HCT116 (cell line): Measurements from ENCODE around the gene FGF22. TPM values are rescaled to one million over a fixed set of nuclear protein-coding genes. Genes with fewer than 3 reads are reported as not detected.

Experiments used
- ATAC-seq: fragments of 200-7000 bp; cut with Tn5 transposase; 2 replicates; pipeline ENCODE4 v1.9.1; 2020; ENCODE audit warnings: mild to moderate bottlenecking, moderate library complexity
- BruUV-seq: library from RNA; stranded (reverse); fragments of 400-500 nt; replicated peaks from 2 replicates; lab custom pipeline; 2021; lab: Mats Ljungman, UMichigan
- CTCF ChIA-PET: fragments of 300-600 bp; sonication (Branson Sonifier 250); formaldehyde crosslinking; loops from one replicate; lab custom pipeline; 2021; ENCODE audit warnings: antibody characterized with exemption; lab: Charles Lee
- POLR2A ChIA-PET: fragments of 300-600, 350-600 bp; sonication (Branson Sonifier 250); formaldehyde crosslinking; loops from one replicate; lab custom pipeline; 2021; ENCODE audit warnings: antibody characterized with exemption; lab: Charles Lee
- RAD21 ChIA-PET, 2 experiments: fragments of 300-600 bp; sonication (Branson Sonifier 250); formaldehyde crosslinking; loops; one replicate each; lab custom pipeline; 2023; ENCODE audit warnings: low total read pairs in 2 of 2; ENCODE audit not compliant: uncharacterized antibody in 2 of 2, unreplicated experiment in 2 of 2, low non-redundant PET in 1 of 2; lab: Charles Lee
- DNase-seq: peaks from one replicate; pipeline ENCODE4 v3.0.0-alpha.2; 2010; ENCODE audit warnings: low read depth, low spot score
- H2AFZ ChIP-seq: fragments of 200-600 bp; shearing (Covaris generic), sonication (generic); 2 replicates; pipeline ENCODE4 v1.6.1; 2017; ENCODE audit warnings: low read depth, mixed run types, mixed read lengths, antibody characterized with exemption, low read length; ENCODE audit not compliant: poor library complexity, severe bottlenecking
- H3K27ac ChIP-seq: 2 replicates; pipeline ENCODE4 v1.5.1; 2012; ENCODE audit warnings: low read depth, low read length
- H3K27me3 ChIP-seq: fragments of 200-600 bp; sonication (generic); 2 replicates; pipeline ENCODE4 v1.6.1; 2016; ENCODE audit warnings: mixed run types, low read length, mixed read lengths; ENCODE audit not compliant: insufficient read depth
- H3K36me3 ChIP-seq, 2 experiments: fragments of 200-500 bp in 1 of 2; fragments of 200-600 bp in 1 of 2; sonication (Bioruptor generic) in 1 of 2; sonication (generic) in 1 of 2; 2 replicates each; pipeline versions ENCODE4 v1.5.1 to v1.6.1; 2014 to 2016; ENCODE audit warnings: low read length in 2 of 2, inconsistent platforms in 1 of 2, mixed read lengths in 1 of 2, mixed run types in 1 of 2; ENCODE audit not compliant: insufficient read depth in 2 of 2, control insufficient read depth in 1 of 2
- H3K4me1 ChIP-seq, 2 experiments: fragments of 200-600 bp in 1 of 2; sonication (generic) in 1 of 2; 2 replicates each; pipeline versions ENCODE4 v1.5.1 to v1.6.1; 2012 to 2017; ENCODE audit warnings: low read length in 2 of 2, inconsistent platforms in 1 of 2, mild to moderate bottlenecking in 1 of 2, mixed read lengths in 1 of 2, mixed run types in 1 of 2, moderate library complexity in 1 of 2; ENCODE audit not compliant: insufficient read depth in 2 of 2, control insufficient read depth in 1 of 2
- H3K4me2 ChIP-seq: fragments of 200-600 bp; sonication (generic); 2 replicates; pipeline ENCODE4 v1.6.1; 2017; ENCODE audit warnings: mixed run types, low read length, mixed read lengths
- H3K4me3 ChIP-seq, 2 experiments: fragments of 200-600 bp in 1 of 2; sonication (generic) in 1 of 2; replicated peaks in 1 of 2; 2 replicates each; pipeline ENCODE4 v1.5.1; 2011 to 2016; ENCODE audit warnings: low read length in 2 of 2, control low read depth in 1 of 2, low read depth in 1 of 2, mild to moderate bottlenecking in 1 of 2, mixed read lengths in 1 of 2, mixed run types in 1 of 2
- H3K79me2 ChIP-seq: fragments of 200-600 bp; sonication (generic); 2 replicates; pipeline ENCODE4 v1.6.1; 2017; ENCODE audit warnings: mild to moderate bottlenecking, mixed run types, low read length, moderate library complexity, mixed read lengths; ENCODE audit not compliant: insufficient read depth
- H3K9ac ChIP-seq: fragments of 200-600 bp; sonication (generic); 2 replicates; pipeline ENCODE4 v1.6.1; 2016; ENCODE audit warnings: low read length, mixed read lengths
- H3K9me2 ChIP-seq: fragments of 200-600 bp; sonication (generic), shearing (Covaris generic); 2 replicates; pipeline ENCODE4 v1.6.1; 2017; ENCODE audit warnings: mixed run types, mild to moderate bottlenecking, moderate library complexity; ENCODE audit not compliant: insufficient read depth
- H3K9me3 ChIP-seq, 2 experiments: fragments of 200-500 bp in 1 of 2; fragments of 200-600 bp in 1 of 2; sonication (Bioruptor generic) in 1 of 2; sonication (generic) in 1 of 2; 2 replicates each; pipeline ENCODE4 v1.6.1; 2014 to 2017; ENCODE audit warnings: low read length in 2 of 2, mixed read lengths in 2 of 2, inconsistent platforms in 1 of 2, low read depth in 1 of 2, mild to moderate bottlenecking in 1 of 2, mixed run types in 1 of 2, moderate library complexity in 1 of 2; ENCODE audit not compliant: control insufficient read depth in 1 of 2, insufficient read depth in 1 of 2
- H4K20me1 ChIP-seq: fragments of 200-600 bp; sonication (generic), shearing (Covaris generic); 2 replicates; pipeline ENCODE4 v1.6.1; 2017; ENCODE audit warnings: mixed run types, mild to moderate bottlenecking, moderate library complexity; ENCODE audit not compliant: insufficient read depth
- ATF3 ChIP-seq: IDR thresholded peaks from 2 replicates; pipeline ENCODE4 v1.6.1; 2012
- CBX3 ChIP-seq: IDR thresholded peaks from 2 replicates; pipeline ENCODE4 v1.6.1; 2012; ENCODE audit warnings: low read depth
- CEBPB ChIP-seq: IDR thresholded peaks from 2 replicates; pipeline ENCODE4 v1.6.1; 2012; ENCODE audit warnings: low read depth
- CTCF ChIP-seq, 3 experiments: fragments of 200-600 bp in 1 of 3; sonication (generic) in 1 of 3; IDR thresholded peaks in 2 of 3; conservative IDR thresholded peaks in 1 of 3; 2 replicates each; pipeline ENCODE4 v1.5.1; 2012 to 2017; ENCODE audit warnings: low read depth in 2 of 3, low read length in 2 of 3, antibody characterized with exemption in 1 of 3, borderline replicate concordance in 1 of 3, control low read depth in 1 of 3, mild to moderate bottlenecking in 1 of 3, mixed read lengths in 1 of 3, mixed run types in 1 of 3, moderate library complexity in 1 of 3; ENCODE audit not compliant: insufficient read depth in 1 of 3
- EZH2 ChIP-seq: fragments of 200-600 bp; sonication (generic); IDR thresholded peaks from 2 replicates; pipeline ENCODE4 v1.6.1; 2017; ENCODE audit warnings: antibody characterized with exemption, mixed run types
- EZH2phosphoT487 ChIP-seq: fragments of 200-600 bp; IDR thresholded peaks from 2 replicates; pipeline ENCODE4 v1.6.1; 2018; ENCODE audit warnings: antibody characterized with exemption, borderline replicate concordance
- JUND ChIP-seq: IDR thresholded peaks from 2 replicates; pipeline ENCODE4 v1.6.1; 2012
- POLR2A ChIP-seq: IDR thresholded peaks from 2 replicates; pipeline ENCODE4 v1.7.0; 2011; ENCODE audit warnings: borderline replicate concordance; ENCODE audit not compliant: insufficient read depth, insufficient read length; ENCODE audit errors: extremely low read depth
- RAD21 ChIP-seq: IDR thresholded peaks from 2 replicates; pipeline ENCODE4 v1.6.1; 2012; ENCODE audit warnings: low read depth, mild to moderate bottlenecking
- SIN3A ChIP-seq: IDR thresholded peaks from 2 replicates; pipeline ENCODE4 v1.6.1; 2012; ENCODE audit warnings: low read depth
- SP1 ChIP-seq: IDR thresholded peaks from 2 replicates; pipeline ENCODE4 v1.6.1; 2012; ENCODE audit warnings: low read depth
- SRF ChIP-seq: IDR thresholded peaks from 2 replicates; pipeline ENCODE4 v1.6.1; 2012; ENCODE audit warnings: low read depth
- TCF7L2 ChIP-seq: IDR thresholded peaks from 2 replicates; pipeline ENCODE4 v1.7.0; 2011; ENCODE audit warnings: borderline replicate concordance, inconsistent platforms; ENCODE audit not compliant: insufficient read depth, insufficient read length; ENCODE audit errors: extremely low read depth
- YY1 ChIP-seq: IDR thresholded peaks from 2 replicates; pipeline ENCODE4 v1.6.1; 2011; ENCODE audit warnings: low read length, low read depth, moderate library complexity, mild to moderate bottlenecking; ENCODE audit not compliant: insufficient replicate concordance; ENCODE audit errors: extremely low read depth
- ZBTB33 ChIP-seq: IDR thresholded peaks from 2 replicates; pipeline ENCODE4 v1.6.1; 2011; ENCODE audit warnings: mild to moderate bottlenecking, low read length, moderate library complexity; ENCODE audit not compliant: insufficient replicate concordance; ENCODE audit errors: extremely low read depth
- ZFX ChIP-seq: fragments of 450-650 bp; IDR thresholded peaks from 2 replicates; pipeline ENCODE4 v1.6.1; 2017
- intact Hi-C: fragments of 100-400 bp; cut with micrococcal nuclease; formaldehyde crosslinking; loops from 2 replicates; pipeline ENCODE4 v1.10.0; 2022
- total RNA-seq: library from RNA; stranded (reverse); gene quantifications from one replicate; pipeline ENCODE4 v1.2.1, GENCODE V29; 2021; ENCODE audit not compliant: unreplicated experiment

The FGF22 gene
- total RNA-seq, 1 experiment from 2014 or later: 1.5 TPM

GRCh38 chr19:593055-593454, 46.6 kb upstream of the FGF22 start (continued):
- no peak for TF ChIP-seq SP1
- no peak for TF ChIP-seq YY1
- TF ChIP-seq EZH2: no peak
- no peak for TF ChIP-seq CTCF (IDR thresholded peaks at IDR 0.05 in 2 of 3, conservative IDR thresholded peaks at IDR 0.05 in 1 of 3; ENCODE audit: borderline replicate concordance in 1 of 3, insufficient read depth in 1 of 3, low read depth in 2 of 3, low read length in 2 of 3)
- no peak for TF ChIP-seq CBX3
- no peak for TF ChIP-seq CEBPB

GRCh38 chr19:593505-593904, 46.2 kb upstream of the FGF22 start:
- no peaks in the 10 kb centered on the region for H3K9me2 ChIP-seq
- H4K20me1 ChIP-seq: no peaks in the 10 kb centered on the region
- H3K9me3 ChIP-seq: peaks cover 0 to 3% of the 10 kb centered on the region in 2 experiments; a peak in 1 of 4 replicates
- no TSS peak for BruUV-seq
- H3K4me2 ChIP-seq: no peak overlapping the region
- ATAC-seq (no peak), DNase-seq (no peak)
- no peak overlapping the region for H3K9ac ChIP-seq
- ChIA-PET POLR2A (no interaction called here), RAD21 (no interaction called here), CTCF (no interaction called here)
- no peak for TF ChIP-seq RAD21
- TF ChIP-seq SIN3A: no peak
- TF ChIP-seq JUND: no peak
- no peak for TF ChIP-seq EZH2phosphoT487
- no peak for TF ChIP-seq ZBTB33
- no peak for TF ChIP-seq POLR2A
- no peak for TF ChIP-seq SRF
- TF ChIP-seq YY1: no peak
- no peak for TF ChIP-seq TCF7L2
- TF ChIP-seq ATF3: no peak
- no peak for TF ChIP-seq ZFX
- no peak for TF ChIP-seq CTCF (IDR thresholded peaks at IDR 0.05 in 2 of 3, conservative IDR thresholded peaks at IDR 0.05 in 1 of 3; ENCODE audit: borderline replicate concordance in 1 of 3, insufficient read depth in 1 of 3, low read depth in 2 of 3, low read length in 2 of 3)
- TF ChIP-seq EZH2: no peak
- no peaks in the 10 kb centered on the region for H3K79me2 ChIP-seq
- H2AFZ ChIP-seq: no peak overlapping the region
- H3K4me1 ChIP-seq: peaks cover 8 to 9% of the 10 kb centered on the region in 2 experiments
- no peaks in the 10 kb centered on the region for H3K27me3 ChIP-seq
- H3K27ac ChIP-seq: no peak overlapping the region
- H3K4me3 ChIP-seq: no peak overlapping the region
- intact Hi-C loops: no loop called here
- H3K36me3 ChIP-seq: no peaks in the 10 kb centered on the region
